ENCODE results near the gene CCL14. TPM values are rescaled to one million over a fixed set of nuclear protein-coding genes. Genes with fewer than 3 reads are reported as not detected.

Gene CCL14
- total and polyA plus RNA-seq, 9 of the 15 experiments (the other 6 are each of a cell fraction or from before 2014, with no cell fraction given) = not detected

GRCh38 chr17:35942588-35943186 lies 43.8 kb downstream of the CCL14 start (continued):
- TF ChIP-seq ZNF280A (IDR thresholded peaks at IDR 0.05; ENCODE audit: low read depth, partially characterized antibody) (no peak), HDAC3 (IDR thresholded peaks at IDR 0.05; ENCODE audit: borderline replicate concordance, partially characterized antibody) (peak; percentile 33), TEAD4 (IDR thresholded peaks at IDR 0.05; ENCODE audit: low read length) (peak; percentile 80), TEAD4 (CRISPR knock-in tag; IDR thresholded peaks at IDR 0.05; ENCODE audit: borderline replicate concordance) (no peak), ZNF668 (CRISPR knock-in tag; IDR thresholded peaks at IDR 0.05) (no peak), TEAD1 (CRISPR knock-in tag; IDR thresholded peaks at IDR 0.05) (no peak), IRF2 (CRISPR knock-in tag; IDR thresholded peaks at IDR 0.05) (no peak), DLX4 (CRISPR knock-in tag; IDR thresholded peaks at IDR 0.05) (no peak), TCF7L2 (IDR thresholded peaks at IDR 0.05; ENCODE audit: low read depth, low read length) (no peak), RBM22 (IDR thresholded peaks at IDR 0.05; ENCODE audit: low read depth, low read length, poor library complexity, severe bottlenecking) (no peak), GABPB1 (CRISPR knock-in tag; IDR thresholded peaks at IDR 0.05) (no peak), HDGF (IDR thresholded peaks at IDR 0.05) (no peak), FOS (IDR thresholded peaks at IDR 0.05; ENCODE audit: extremely low read depth, insufficient read length) (no peak), ZBTB12 (CRISPR knock-in tag; IDR thresholded peaks at IDR 0.05) (no peak), TCFL5 (CRISPR knock-in tag; conservative IDR thresholded peaks at IDR 0.05) (no peak), XRCC5 (IDR thresholded peaks at IDR 0.05; ENCODE audit: low read depth, low read length) (no peak), E2F4 (CRISPR knock-in tag; IDR thresholded peaks at IDR 0.05; ENCODE audit: low read depth) (no peak), SETDB1 (IDR thresholded peaks at IDR 0.05; ENCODE audit: low read length) (no peak), CBX2 (IDR thresholded peaks at IDR 0.05; ENCODE audit: insufficient read depth, low read length, poor library complexity, severe bottlenecking) (no peak), ZNF444 (CRISPR knock-in tag; IDR thresholded peaks at IDR 0.05) (no peak), ZBTB1 (CRISPR knock-in tag; IDR thresholded peaks at IDR 0.05; ENCODE audit: borderline replicate concordance, low read depth) (no peak), HNRNPH1 (optimal IDR thresholded peaks at IDR 0.05; ENCODE audit: low read depth, low read length) (no peak)

Data from K562 (cell line).